SHP77 (cell line): ENCODE measurements around the gene TOM1L2.

ENCODE experiments used
- DNase-seq, 2 experiments: peaks; one replicate each; lab custom pipeline; 2025; lab: John Stamatoyannopoulos, UW

The TOM1L2 gene

GRCh38 chr17:17807440-17807839 lies 164.8 kb downstream of the TOM1L2 start:
- DNase-seq = no peak

GRCh38 chr17:17806611-17807274 lies 165.5 kb downstream of the TOM1L2 start:
- DNase-seq = no peak

- no peak for DNase-seq
Observed at GRCh38 chr17:17806035-17806434, 166.2 kb downstream of the TOM1L2 start.

- no peak for DNase-seq
Observed at GRCh38 chr17:17805575-17805974, 166.6 kb downstream of the TOM1L2 start.

GRCh38 chr17:17804007-17804406 lies 168.2 kb downstream of the TOM1L2 start:
- no peak for DNase-seq

- DNase-seq = no peak
Observed at GRCh38 chr17:17801800-17802481, 170.3 kb downstream of the TOM1L2 start.

- no peak for DNase-seq
Observed at GRCh38 chr17:17800504-17801021, 171.6 kb downstream of the TOM1L2 start.

GRCh38 chr17:17798573-17799255 lies 173.5 kb downstream of the TOM1L2 start:
- no peak for DNase-seq

GRCh38 chr17:17798010-17798556 lies 174.1 kb downstream of the TOM1L2 start:
- no peak for DNase-seq

- DNase-seq = no peak
Observed at GRCh38 chr17:17797119-17797809, 174.9 kb downstream of the TOM1L2 start.

- DNase-seq = no peak
Observed at GRCh38 chr17:17796787-17797061, 175.5 kb downstream of the TOM1L2 start.

- no peak for DNase-seq
Observed at GRCh38 chr17:17795946-17796786, 176.0 kb downstream of the TOM1L2 start.

GRCh38 chr17:17795296-17795695 lies 176.9 kb downstream of the TOM1L2 start:
- DNase-seq = no peak

- no peak for DNase-seq
Observed at GRCh38 chr17:17794382-17794781, 177.8 kb downstream of the TOM1L2 start.
